Naive B cell (primary cell): ENCODE results near the gene STAT5B. TPM values are rescaled to one million over a fixed set of nuclear protein-coding genes. Genes with fewer than 3 reads are reported as not detected.
A peak's percentile ranks its signal among the peaks of the same experiment; 100 is the strongest.

ENCODE experiments used
- ATAC-seq, 2 donors: fragments of 150-1000 bp; cut with Tn5 transposase; 2 replicates each; pipeline ENCODE4 v1.10.0; 2021; ENCODE audit warnings: low read depth in 2 of 2, mild to moderate bottlenecking in 2 of 2, moderate library complexity in 2 of 2
- DNase-seq: peaks from one replicate; pipeline ENCODE4 v3.0.0; 2022
- H3K27ac Mint-ChIP-seq, 6 donors: one replicate each; pipeline ENCODE4 v1.8.0; 2020 to 2022; ENCODE audit warnings: mild to moderate bottlenecking in 6 of 6, mixed read lengths in 6 of 6, moderate library complexity in 5 of 6, inconsistent platforms in 2 of 6
- H3K27me3 Mint-ChIP-seq, 3 donors: one replicate each; pipeline ENCODE4 v1.8.0; 2021 to 2022; ENCODE audit warnings: mixed read lengths in 3 of 3, mild to moderate bottlenecking in 1 of 3
- H3K36me3 Mint-ChIP-seq, 2 donors: one replicate each; pipeline ENCODE4 v1.8.0; 2020 to 2022; ENCODE audit warnings: mixed read lengths in 2 of 2, inconsistent platforms in 1 of 2, mild to moderate bottlenecking in 1 of 2
- H3K4me1 Mint-ChIP-seq, 3 donors: one replicate each; pipeline ENCODE4 v1.8.0; 2020 to 2022; ENCODE audit warnings: mixed read lengths in 3 of 3, inconsistent platforms in 1 of 3, mild to moderate bottlenecking in 1 of 3, moderate library complexity in 1 of 3
- H3K4me3 Mint-ChIP-seq, 8 donors: one replicate each; pipeline ENCODE4 v1.8.0; 2020 to 2022; ENCODE audit warnings: mild to moderate bottlenecking in 8 of 8, mixed read lengths in 8 of 8, moderate library complexity in 8 of 8, inconsistent platforms in 2 of 8
- H3K9me3 Mint-ChIP-seq, 7 donors: one replicate each; pipeline ENCODE4 v1.8.0; 2020 to 2022; ENCODE audit warnings: mixed read lengths in 7 of 7, mild to moderate bottlenecking in 5 of 7, inconsistent platforms in 2 of 7, moderate library complexity in 1 of 7
- polyA plus RNA-seq, 6 donors: library from polyadenylated mRNA; unstranded; fragments of 300-500 nt; fragmentation: Illumina TruSeq; gene quantifications; one replicate each; pipeline ENCODE4 v1.2.3, GENCODE V29; 2021; ENCODE audit warnings: low read depth in 6 of 6

STAT5B gene
- polyA plus RNA-seq, 6 donors from 2014 or later: 22.8 to 52.6 (median 42.6) TPM

GRCh38 chr17:42287977-42288802, 12.0 kb upstream of the STAT5B start, which contains the start of gene STAT5A:
TSS of gene STAT5A (plus strand) at chr17:42288498. CDS start at chr17:42289412, 914 bp downstream.
- H3K36me3 Mint-ChIP-seq: no peaks in the 10 kb centered on the region
- H3K9me3 Mint-ChIP-seq: no peaks in the 10 kb centered on the region
- DNase-seq (peak; percentile 81), ATAC-seq (peak; percentile 84)
- H3K4me3 Mint-ChIP-seq: peak within 1 kb of the TSS; percentile 86 to 99 (median 96)
- H3K4me1 Mint-ChIP-seq: peaks cover 32 to 52% (median 41%) of the 10 kb centered on the region in 3 donors
- no peaks in the 10 kb centered on the region for H3K27me3 Mint-ChIP-seq
- peak within 1 kb of the TSS; percentile 76 to 98 (median 96) for H3K27ac Mint-ChIP-seq

GRCh38 chr17:42287305-42287976, 11.2 kb upstream of the STAT5B start:
- Mint-ChIP-seq H3K27ac (peak overlapping the region; percentile 76 to 98 (median 96)), H3K9me3 (no peaks in the 10 kb centered on the region), H3K36me3 (no peaks in the 10 kb centered on the region), H3K4me3 (peak overlapping the region; percentile 86 to 99 (median 96)), H3K27me3 (no peaks in the 10 kb centered on the region), H3K4me1 (peaks cover 35 to 52% (median 41%) of the 10 kb centered on the region in 3 donors)
- DNase-seq: peak; percentile 40
- peak; percentile 19 to 50 for ATAC-seq

GRCh38 chr17:42286411-42287221, 10.4 kb upstream of the STAT5B start:
- H3K27me3 Mint-ChIP-seq: no peaks in the 10 kb centered on the region
- H3K4me1 Mint-ChIP-seq: peaks cover 33 to 47% (median 41%) of the 10 kb centered on the region in 3 donors
- DNase-seq: no peak
- no peaks in the 10 kb centered on the region for H3K9me3 Mint-ChIP-seq
- H3K27ac Mint-ChIP-seq: peak overlapping the region; percentile 58 to 98 (median 80)
- no peaks in the 10 kb centered on the region for H3K36me3 Mint-ChIP-seq
- peak overlapping the region; percentile 86 to 99 (median 96) for H3K4me3 Mint-ChIP-seq
- no peak for ATAC-seq

- Mint-ChIP-seq H3K27me3 (no peaks in the 10 kb centered on the region), H3K4me3 (peak overlapping the region in 5 of 8 donors; percentile 19 to 86 (median 61)), H3K36me3 (no peaks in the 10 kb centered on the region), H3K27ac (peak overlapping the region in 2 of 6 donors; percentile 38 to 49), H3K4me1 (peaks cover 31 to 40% (median 33%) of the 10 kb centered on the region in 3 donors), H3K9me3 (no peaks in the 10 kb centered on the region)
- DNase-seq (no peak), ATAC-seq (no peak)
These were observed 9.3 kb upstream of the STAT5B start for GRCh38 chr17:42285346-42286050.

- Mint-ChIP-seq H3K27ac (no peak overlapping the region), H3K4me3 (no peak overlapping the region)
These were observed 8.4 kb upstream of the STAT5B start for GRCh38 chr17:42284566-42284965.

GRCh38 chr17:42284024-42284369, 7.8 kb upstream of the STAT5B start:
- no peak for DNase-seq
- H3K36me3 Mint-ChIP-seq: no peaks in the 10 kb centered on the region
- H3K9me3 Mint-ChIP-seq: no peaks in the 10 kb centered on the region
- H3K27me3 Mint-ChIP-seq: no peaks in the 10 kb centered on the region
- H3K27ac Mint-ChIP-seq: no peak overlapping the region
- peak overlapping the region in 1 of 8 donors; percentile 18 for H3K4me3 Mint-ChIP-seq
- H3K4me1 Mint-ChIP-seq: peaks cover 18 to 28% (median 20%) of the 10 kb centered on the region in 3 donors
- ATAC-seq: no peak

More at GRCh38 chr17:42284566-42284965, 8.4 kb upstream of the STAT5B start:
- no peak for DNase-seq
- no peaks in the 10 kb centered on the region for H3K9me3 Mint-ChIP-seq
- no peaks in the 10 kb centered on the region for H3K36me3 Mint-ChIP-seq
- ATAC-seq: no peak
- no peaks in the 10 kb centered on the region for H3K27me3 Mint-ChIP-seq
- peaks cover 24 to 34% (median 24%) of the 10 kb centered on the region in 3 donors for H3K4me1 Mint-ChIP-seq

GRCh38 chr17:42283241-42284023, 7.2 kb upstream of the STAT5B start:
- Mint-ChIP-seq H3K4me3 (peak overlapping the region in 1 of 8 donors; percentile 18), H3K36me3 (no peaks in the 10 kb centered on the region), H3K27me3 (no peaks in the 10 kb centered on the region), H3K4me1 (peaks cover 16 to 26% (median 19%) of the 10 kb centered on the region in 3 donors), H3K27ac (no peak overlapping the region), H3K9me3 (no peaks in the 10 kb centered on the region)
- DNase-seq: no peak
- ATAC-seq: no peak

GRCh38 chr17:42282478-42283080, 6.4 kb upstream of the STAT5B start:
- Mint-ChIP-seq H3K4me1 (peaks cover 11 to 24% (median 16%) of the 10 kb centered on the region in 3 donors), H3K4me3 (no peak overlapping the region), H3K36me3 (no peaks in the 10 kb centered on the region), H3K9me3 (no peaks in the 10 kb centered on the region), H3K27me3 (no peaks in the 10 kb centered on the region), H3K27ac (no peak overlapping the region)
- DNase-seq: no peak
- no peak for ATAC-seq

- peaks cover 11 to 22% (median 14%) of the 10 kb centered on the region in 3 donors for H3K4me1 Mint-ChIP-seq
- peak overlapping the region in 2 of 6 donors; percentile 16 to 47 for H3K27ac Mint-ChIP-seq
- DNase-seq (no peak), ATAC-seq (no peak)
- peak overlapping the region in 1 of 8 donors; percentile 37 for H3K4me3 Mint-ChIP-seq
- H3K27me3 Mint-ChIP-seq: no peaks in the 10 kb centered on the region
- no peaks in the 10 kb centered on the region for H3K9me3 Mint-ChIP-seq
- H3K36me3 Mint-ChIP-seq: no peaks in the 10 kb centered on the region
These were observed 5.4 kb upstream of the STAT5B start for GRCh38 chr17:42281571-42282096.

GRCh38 chr17:42279776-42280630, 3.8 kb upstream of the STAT5B start:
- DNase-seq (no peak), ATAC-seq (no peak)
- H3K4me3 Mint-ChIP-seq: peak overlapping the region in 1 of 8 donors; percentile 83
- H3K9me3 Mint-ChIP-seq: no peaks in the 10 kb centered on the region
- peak overlapping the region in 2 of 6 donors; percentile 64 to 69 for H3K27ac Mint-ChIP-seq
- H3K36me3 Mint-ChIP-seq: no peaks in the 10 kb centered on the region
- H3K27me3 Mint-ChIP-seq: no peaks in the 10 kb centered on the region
- H3K4me1 Mint-ChIP-seq: peaks cover 17 to 18% (median 18%) of the 10 kb centered on the region in 3 donors

GRCh38 chr17:42277342-42277712, 1.1 kb upstream of the STAT5B start:
- ATAC-seq (no peak), DNase-seq (no peak)
- peak overlapping the region; percentile 81 to 94 (median 88) for H3K4me3 Mint-ChIP-seq
- H3K36me3 Mint-ChIP-seq: no peaks in the 10 kb centered on the region
- peak overlapping the region in 4 of 6 donors; percentile 86 to 88 (median 86) for H3K27ac Mint-ChIP-seq
- no peaks in the 10 kb centered on the region for H3K9me3 Mint-ChIP-seq
- peaks cover 35 to 42% (median 41%) of the 10 kb centered on the region in 3 donors for H3K4me1 Mint-ChIP-seq
- H3K27me3 Mint-ChIP-seq: no peaks in the 10 kb centered on the region
